GM12878 (cell line): Measurements from ENCODE around the gene REXO2.

Source experiments
- CBX5 ChIP-seq: sonication (generic); IDR thresholded peaks from 2 replicates; pipeline ENCODE4 v1.6.1; 2016; ENCODE audit warnings: low read depth, moderate library complexity, mild to moderate bottlenecking, inconsistent platforms
- CEBPB ChIP-seq, 2 experiments: fragments of 150-350 bp in 1 of 2; IDR thresholded peaks; 2 replicates each; pipeline ENCODE4 v1.6.1; 2012 to 2014; ENCODE audit warnings: low read depth in 2 of 2, low read length in 2 of 2, borderline replicate concordance in 1 of 2, inconsistent platforms in 1 of 2
- EGR1 ChIP-seq, 2 experiments: IDR thresholded peaks; 1 replicate in 1 of 2; 2 replicates in 1 of 2; pipeline ENCODE4 v1.6.1; 2011 to 2012; ENCODE audit warnings: low read depth in 2 of 2, low read length in 2 of 2, borderline replicate concordance in 1 of 2, mild to moderate bottlenecking in 1 of 2, moderate library complexity in 1 of 2
- EZH2 ChIP-seq: IDR thresholded peaks from 2 replicates; pipeline ENCODE4 v1.6.1; 2012; ENCODE audit warnings: low read depth, mild to moderate bottlenecking, control low read depth, inconsistent platforms, low read length, borderline replicate concordance; ENCODE audit not compliant: control insufficient read depth
- HDAC6 ChIP-seq: fragments of 200-600 bp; sonication (generic); IDR thresholded peaks from one replicate; pipeline ENCODE4 v1.8.0; 2017; ENCODE audit warnings: antibody characterized with exemption; ENCODE audit not compliant: unreplicated experiment
- JUNB ChIP-seq: IDR thresholded peaks from 2 replicates; pipeline ENCODE4 v1.6.1; 2016; ENCODE audit warnings: antibody characterized with exemption, mild to moderate bottlenecking
- POLR2A ChIP-seq: IDR thresholded peaks from 2 replicates; pipeline ENCODE4 v1.6.1; 2011; ENCODE audit warnings: low read depth, mild to moderate bottlenecking, low read length
- POLR2AphosphoS5 ChIP-seq: IDR thresholded peaks from 2 replicates; pipeline ENCODE4 v1.6.1; 2011; ENCODE audit warnings: mild to moderate bottlenecking, low read length, inconsistent platforms
- ZNF274 ChIP-seq: IDR thresholded peaks from one replicate; pipeline ENCODE4 v1.8.0; 2011; ENCODE audit not compliant: insufficient read length, insufficient read depth
- TF ChIP-seq, protein P1 (sequence below): fragments of 450-650 bp; IDR thresholded peaks from 2 replicates; pipeline ENCODE4 v1.6.1; 2017; ENCODE audit warnings: mild to moderate bottlenecking, low read depth, inconsistent platforms; ENCODE audit not compliant: poor library complexity, severe bottlenecking
- TF ChIP-seq, protein P2 (sequence below), 3 experiments: IDR thresholded peaks in 2 of 3; conservative IDR thresholded peaks in 1 of 3; 2 replicates each; pipeline ENCODE4 v1.5.1; 2011; ENCODE audit warnings: low read depth in 3 of 3, low read length in 3 of 3, mild to moderate bottlenecking in 3 of 3, control low read depth in 2 of 3, moderate library complexity in 2 of 3, inconsistent platforms in 1 of 3, mixed read lengths in 1 of 3; ENCODE audit not compliant: control insufficient read depth in 2 of 3, insufficient read depth in 1 of 3; ENCODE audit errors: extremely low read depth in 1 of 3
- TF ChIP-seq, protein P3 (sequence below): IDR thresholded peaks from 2 replicates; pipeline ENCODE4 v1.6.1; 2012; ENCODE audit warnings: improper control_type of control experiment, low read depth, low read length; ENCODE audit not compliant: insufficient replicate concordance
- TF ChIP-seq, protein P4 (sequence below): IDR thresholded peaks from 2 replicates; pipeline ENCODE4 v1.6.1; 2011; ENCODE audit warnings: low read depth, mild to moderate bottlenecking, low read length, moderate library complexity, borderline replicate concordance; ENCODE audit errors: extremely low read depth
- TF ChIP-seq, protein P5 (sequence below): fragments of 450-650 bp; IDR thresholded peaks from 2 replicates; pipeline ENCODE4 v1.6.1; 2016; ENCODE audit warnings: mild to moderate bottlenecking

DNA sequence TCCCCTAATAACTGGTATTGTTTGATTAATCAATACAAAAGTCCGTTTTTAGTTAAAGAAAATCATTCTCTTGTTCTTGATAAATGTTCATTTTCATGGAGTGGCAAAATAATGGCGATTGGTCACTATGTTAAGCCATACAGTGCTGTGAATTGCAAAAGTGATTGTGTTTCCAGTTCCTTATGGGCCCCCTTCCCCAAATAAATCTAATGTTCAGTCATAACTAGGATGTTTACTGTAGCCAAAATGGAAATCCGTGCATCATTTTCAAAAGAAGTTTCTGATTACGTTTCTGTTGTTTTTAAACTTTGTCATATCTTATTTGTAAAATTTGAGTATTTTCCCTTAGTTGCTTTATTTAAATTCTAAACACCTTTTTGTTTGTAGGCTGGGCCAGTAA, 38.0 kb upstream of the REXO2 start:
- TF ChIP-seq, protein P1, sequence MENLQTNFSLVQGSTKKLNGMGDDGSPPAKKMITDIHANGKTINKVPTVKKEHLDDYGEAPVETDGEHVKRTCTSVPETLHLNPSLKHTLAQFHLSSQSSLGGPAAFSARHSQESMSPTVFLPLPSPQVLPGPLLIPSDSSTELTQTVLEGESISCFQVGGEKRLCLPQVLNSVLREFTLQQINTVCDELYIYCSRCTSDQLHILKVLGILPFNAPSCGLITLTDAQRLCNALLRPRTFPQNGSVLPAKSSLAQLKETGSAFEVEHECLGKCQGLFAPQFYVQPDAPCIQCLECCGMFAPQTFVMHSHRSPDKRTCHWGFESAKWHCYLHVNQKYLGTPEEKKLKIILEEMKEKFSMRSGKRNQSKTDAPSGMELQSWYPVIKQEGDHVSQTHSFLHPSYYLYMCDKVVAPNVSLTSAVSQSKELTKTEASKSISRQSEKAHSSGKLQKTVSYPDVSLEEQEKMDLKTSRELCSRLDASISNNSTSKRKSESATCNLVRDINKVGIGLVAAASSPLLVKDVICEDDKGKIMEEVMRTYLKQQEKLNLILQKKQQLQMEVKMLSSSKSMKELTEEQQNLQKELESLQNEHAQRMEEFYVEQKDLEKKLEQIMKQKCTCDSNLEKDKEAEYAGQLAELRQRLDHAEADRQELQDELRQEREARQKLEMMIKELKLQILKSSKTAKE: no peak
- no peak for TF ChIP-seq CBX5
- no peak for TF ChIP-seq CEBPB (IDR thresholded peaks at IDR 0.05; ENCODE audit: borderline replicate concordance in 1 of 2, low read depth in 2 of 2, low read length in 2 of 2)
- TF ChIP-seq, protein P2, sequence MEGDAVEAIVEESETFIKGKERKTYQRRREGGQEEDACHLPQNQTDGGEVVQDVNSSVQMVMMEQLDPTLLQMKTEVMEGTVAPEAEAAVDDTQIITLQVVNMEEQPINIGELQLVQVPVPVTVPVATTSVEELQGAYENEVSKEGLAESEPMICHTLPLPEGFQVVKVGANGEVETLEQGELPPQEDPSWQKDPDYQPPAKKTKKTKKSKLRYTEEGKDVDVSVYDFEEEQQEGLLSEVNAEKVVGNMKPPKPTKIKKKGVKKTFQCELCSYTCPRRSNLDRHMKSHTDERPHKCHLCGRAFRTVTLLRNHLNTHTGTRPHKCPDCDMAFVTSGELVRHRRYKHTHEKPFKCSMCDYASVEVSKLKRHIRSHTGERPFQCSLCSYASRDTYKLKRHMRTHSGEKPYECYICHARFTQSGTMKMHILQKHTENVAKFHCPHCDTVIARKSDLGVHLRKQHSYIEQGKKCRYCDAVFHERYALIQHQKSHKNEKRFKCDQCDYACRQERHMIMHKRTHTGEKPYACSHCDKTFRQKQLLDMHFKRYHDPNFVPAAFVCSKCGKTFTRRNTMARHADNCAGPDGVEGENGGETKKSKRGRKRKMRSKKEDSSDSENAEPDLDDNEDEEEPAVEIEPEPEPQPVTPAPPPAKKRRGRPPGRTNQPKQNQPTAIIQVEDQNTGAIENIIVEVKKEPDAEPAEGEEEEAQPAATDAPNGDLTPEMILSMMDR (IDR thresholded peaks at IDR 0.05 in 2 of 3, conservative IDR thresholded peaks at IDR 0.05 in 1 of 3; ENCODE audit: control insufficient read depth in 2 of 3, extremely low read depth in 1 of 3, insufficient read depth in 1 of 3, low read depth in 3 of 3, low read length in 3 of 3): no peak
- TF ChIP-seq HDAC6: no peak
- TF ChIP-seq EGR1 (IDR thresholded peaks at IDR 0.05; ENCODE audit: borderline replicate concordance in 1 of 2, low read depth in 2 of 2, low read length in 2 of 2): no peak
- TF ChIP-seq, protein P3, sequence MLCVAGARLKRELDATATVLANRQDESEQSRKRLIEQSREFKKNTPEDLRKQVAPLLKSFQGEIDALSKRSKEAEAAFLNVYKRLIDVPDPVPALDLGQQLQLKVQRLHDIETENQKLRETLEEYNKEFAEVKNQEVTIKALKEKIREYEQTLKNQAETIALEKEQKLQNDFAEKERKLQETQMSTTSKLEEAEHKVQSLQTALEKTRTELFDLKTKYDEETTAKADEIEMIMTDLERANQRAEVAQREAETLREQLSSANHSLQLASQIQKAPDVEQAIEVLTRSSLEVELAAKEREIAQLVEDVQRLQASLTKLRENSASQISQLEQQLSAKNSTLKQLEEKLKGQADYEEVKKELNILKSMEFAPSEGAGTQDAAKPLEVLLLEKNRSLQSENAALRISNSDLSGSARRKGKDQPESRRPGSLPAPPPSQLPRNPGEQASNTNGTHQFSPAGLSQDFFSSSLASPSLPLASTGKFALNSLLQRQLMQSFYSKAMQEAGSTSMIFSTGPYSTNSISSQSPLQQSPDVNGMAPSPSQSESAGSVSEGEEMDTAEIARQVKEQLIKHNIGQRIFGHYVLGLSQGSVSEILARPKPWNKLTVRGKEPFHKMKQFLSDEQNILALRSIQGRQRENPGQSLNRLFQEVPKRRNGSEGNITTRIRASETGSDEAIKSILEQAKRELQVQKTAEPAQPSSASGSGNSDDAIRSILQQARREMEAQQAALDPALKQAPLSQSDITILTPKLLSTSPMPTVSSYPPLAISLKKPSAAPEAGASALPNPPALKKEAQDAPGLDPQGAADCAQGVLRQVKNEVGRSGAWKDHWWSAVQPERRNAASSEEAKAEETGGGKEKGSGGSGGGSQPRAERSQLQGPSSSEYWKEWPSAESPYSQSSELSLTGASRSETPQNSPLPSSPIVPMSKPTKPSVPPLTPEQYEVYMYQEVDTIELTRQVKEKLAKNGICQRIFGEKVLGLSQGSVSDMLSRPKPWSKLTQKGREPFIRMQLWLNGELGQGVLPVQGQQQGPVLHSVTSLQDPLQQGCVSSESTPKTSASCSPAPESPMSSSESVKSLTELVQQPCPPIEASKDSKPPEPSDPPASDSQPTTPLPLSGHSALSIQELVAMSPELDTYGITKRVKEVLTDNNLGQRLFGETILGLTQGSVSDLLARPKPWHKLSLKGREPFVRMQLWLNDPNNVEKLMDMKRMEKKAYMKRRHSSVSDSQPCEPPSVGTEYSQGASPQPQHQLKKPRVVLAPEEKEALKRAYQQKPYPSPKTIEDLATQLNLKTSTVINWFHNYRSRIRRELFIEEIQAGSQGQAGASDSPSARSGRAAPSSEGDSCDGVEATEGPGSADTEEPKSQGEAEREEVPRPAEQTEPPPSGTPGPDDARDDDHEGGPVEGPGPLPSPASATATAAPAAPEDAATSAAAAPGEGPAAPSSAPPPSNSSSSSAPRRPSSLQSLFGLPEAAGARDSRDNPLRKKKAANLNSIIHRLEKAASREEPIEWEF: no peak
- TF ChIP-seq, protein P4, sequence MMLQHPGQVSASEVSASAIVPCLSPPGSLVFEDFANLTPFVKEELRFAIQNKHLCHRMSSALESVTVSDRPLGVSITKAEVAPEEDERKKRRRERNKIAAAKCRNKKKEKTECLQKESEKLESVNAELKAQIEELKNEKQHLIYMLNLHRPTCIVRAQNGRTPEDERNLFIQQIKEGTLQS: no peak
- no peak for TF ChIP-seq EZH2
- TF ChIP-seq JUNB: no peak
- no peak for TF ChIP-seq POLR2A
- TF ChIP-seq, protein P5, sequence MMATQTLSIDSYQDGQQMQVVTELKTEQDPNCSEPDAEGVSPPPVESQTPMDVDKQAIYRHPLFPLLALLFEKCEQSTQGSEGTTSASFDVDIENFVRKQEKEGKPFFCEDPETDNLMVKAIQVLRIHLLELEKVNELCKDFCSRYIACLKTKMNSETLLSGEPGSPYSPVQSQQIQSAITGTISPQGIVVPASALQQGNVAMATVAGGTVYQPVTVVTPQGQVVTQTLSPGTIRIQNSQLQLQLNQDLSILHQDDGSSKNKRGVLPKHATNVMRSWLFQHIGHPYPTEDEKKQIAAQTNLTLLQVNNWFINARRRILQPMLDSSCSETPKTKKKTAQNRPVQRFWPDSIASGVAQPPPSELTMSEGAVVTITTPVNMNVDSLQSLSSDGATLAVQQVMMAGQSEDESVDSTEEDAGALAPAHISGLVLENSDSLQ: no peak
- no peak for TF ChIP-seq ZNF274
- no peak for TF ChIP-seq POLR2AphosphoS5
